Posterior vena cava (tissue), 2 donors: Measurements from ENCODE around the gene RNASE3. TPM values are rescaled to one million over a fixed set of nuclear protein-coding genes. Genes with fewer than 3 reads are reported as not detected.
"Not testable (repeated sequence)": the region's sequence is repeated elsewhere in the genome, so short reads cannot be mapped to it uniquely, and the experiment has no call there.

Experiments used
- DNase-seq: peaks from one replicate; pipeline ENCODE4 v3.0.0-alpha.2; 2020; ENCODE audit warnings: low spot score
- intact Hi-C, 2 donors: fragments of 100-400 bp; cut with DNase I; formaldehyde crosslinking; loops; one replicate each; pipeline versions ENCODE4 v1.14.1 to v1.14.2; 2022 to 2023
- total RNA-seq, 2 donors: library from RNA; stranded (reverse); fragmentation: NEBNext Ultra II Directional; extraction: Animal tissue kit (Norgen Biotek cat#: 25700); gene quantifications; one replicate each; pipeline ENCODE4 v1.2.1, GENCODE V29; 2021
- donor health status: DM: yes; HTN: yes; CAD: no.
- donor health status: DM: yes; HTN: yes; CAD: no.

The RNASE3 gene
- total RNA-seq, 2 donors from 2014 or later, result 0.48 to 0.60 TPM

DNA sequence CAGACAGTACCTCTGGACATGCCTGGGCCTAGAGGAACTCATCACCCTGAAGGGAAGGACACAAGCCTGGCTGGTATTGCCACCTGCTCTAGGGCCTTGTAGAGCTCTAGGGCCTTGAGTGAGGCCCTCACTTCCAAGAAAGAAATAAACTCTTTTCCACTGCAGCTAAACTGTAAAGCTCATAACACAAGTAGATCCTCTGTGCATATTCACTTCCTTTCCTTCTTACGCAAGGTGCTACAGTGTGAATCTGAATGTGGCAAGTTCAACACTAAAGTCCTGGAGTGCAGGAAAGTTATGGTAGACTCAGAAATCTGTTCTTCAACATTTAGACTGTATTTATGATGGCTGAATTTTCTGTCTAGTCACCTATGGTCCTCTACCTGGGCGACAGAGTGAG lies 14.5 kb downstream of the RNASE3 start:
- no peak for DNase-seq
- intact Hi-C loops, result no loop called here

GRCh38 chr14:20907214-20907613 lies 16.0 kb downstream of the RNASE3 start:
- intact Hi-C loops, result no loop called here
- no peak for DNase-seq

DNA sequence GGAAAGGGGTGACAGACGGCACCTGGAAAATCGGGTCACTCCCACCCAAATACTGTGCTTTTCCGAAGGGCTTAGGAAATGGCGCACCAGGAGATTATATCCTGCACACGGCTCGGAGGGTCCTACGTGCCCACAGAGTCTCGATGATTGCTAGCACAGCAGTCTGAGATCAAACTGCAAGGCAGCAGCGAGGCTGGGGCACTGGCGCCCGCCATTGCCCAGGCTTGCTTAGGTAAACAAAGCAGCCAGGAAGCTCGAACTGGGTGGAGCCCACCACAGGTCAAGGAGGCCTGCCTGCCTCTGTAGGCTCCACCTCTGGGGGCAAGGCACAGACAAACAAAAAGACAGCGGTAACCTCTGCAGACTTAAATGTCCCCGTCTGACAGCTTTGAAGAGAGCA lies 19.6 kb downstream of the RNASE3 start:
- intact Hi-C loops, DNase-seq: not testable (repeated sequence)

- intact Hi-C loops, DNase-seq: not testable (repeated sequence)
These were observed 28.0 kb downstream of the RNASE3 start for GRCh38 chr14:20919038-20919756.

DNA sequence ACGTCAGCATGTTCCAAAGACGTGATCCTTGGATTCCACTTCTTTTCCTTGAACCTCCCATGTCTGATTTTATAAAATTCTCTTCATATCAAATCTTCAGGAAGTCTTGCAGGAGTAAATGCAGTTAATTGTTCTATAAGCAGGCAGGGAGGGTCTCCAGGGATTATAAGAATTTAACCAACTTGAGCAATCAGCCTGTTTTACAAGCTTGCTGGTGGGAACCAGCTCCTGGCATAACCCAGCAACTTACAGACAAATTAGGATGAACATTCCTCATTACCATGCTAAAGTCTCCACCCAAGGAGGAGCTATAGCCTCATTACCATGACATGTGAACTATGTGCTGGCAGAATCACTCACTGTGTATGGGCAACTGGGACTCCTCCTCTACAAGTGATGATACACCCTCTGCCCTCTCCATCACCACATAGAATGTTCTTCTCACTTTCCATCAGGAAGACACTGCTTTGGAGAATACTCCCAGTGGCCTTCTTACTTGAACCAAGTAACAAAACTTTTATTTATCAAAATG lies 32.6 kb downstream of the RNASE3 start:
- intact Hi-C loops, DNase-seq: not testable (repeated sequence)

DNA sequence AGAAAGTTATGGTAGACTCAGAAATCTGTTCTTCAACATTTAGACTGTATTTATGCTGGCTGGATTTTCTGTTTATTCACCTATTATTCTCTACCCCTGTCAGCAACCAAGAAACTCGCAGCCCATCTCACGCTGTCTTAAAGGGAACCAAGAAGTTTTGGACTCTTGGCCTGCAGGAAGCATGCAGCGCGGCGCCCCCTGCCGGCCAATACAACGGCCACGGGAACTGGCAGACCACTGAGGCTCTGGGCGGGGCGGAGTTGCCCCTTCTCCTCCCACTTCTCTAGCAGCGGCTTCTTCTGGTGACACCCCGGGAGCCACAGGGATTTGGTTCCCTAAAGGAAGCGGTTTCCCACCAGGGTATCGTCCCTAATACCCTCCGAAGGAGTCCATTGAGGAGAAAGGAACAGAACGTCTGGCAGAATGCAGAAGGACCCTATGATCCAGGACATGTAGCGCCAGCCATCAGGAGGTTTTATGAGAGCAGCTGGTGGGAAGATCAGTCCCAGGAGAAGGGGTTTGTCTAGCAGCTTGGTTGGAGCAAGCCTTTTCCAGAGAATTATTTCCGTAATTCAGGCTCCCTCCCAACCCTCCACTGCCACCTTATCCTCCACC lies 43.1 kb downstream of the RNASE3 start:
- intact Hi-C loops, result no loop called here
- DNase-seq, result peak; percentile 85

- intact Hi-C loops, result no loop called here
These were observed 44.3 kb downstream of the RNASE3 start for GRCh38 chr14:20935303-20935984.

More at GRCh38 chr14:20935303-20935984, 44.3 kb downstream of the RNASE3 start:
- DNase-seq, result no peak

Other genes starting within 250 kb of the RNASE3 start
- not detected for gene OR6S1, start 249.7 kb upstream of the RNASE3 start, total RNA-seq
- 10 to 100 TPM; 42.3 to 44.3 TPM for gene RNASE4, start 206.8 kb upstream of the RNASE3 start, total RNA-seq
- 10 to 100 TPM; 11.5 to 18.0 TPM for gene ANG, start 202.6 kb upstream of the RNASE3 start, total RNA-seq
- not detected for gene EDDM3A, start 145.5 kb upstream of the RNASE3 start, total RNA-seq
- not detected for gene EDDM3B, start 123.0 kb upstream of the RNASE3 start, total RNA-seq
- 10 to 100 TPM in 1 of 2 donors, 1 to 10 TPM in 1; 7.0 to 16.3 TPM for gene RNASE6, start 110.1 kb upstream of the RNASE3 start, total RNA-seq
- 100 to 1,000 TPM; 222 to 363 TPM for gene RNASE1, start 88.5 kb upstream of the RNASE3 start, total RNA-seq
- 1 to 10 TPM; 3.7 to 9.7 TPM for gene RNASE2, start 64.1 kb downstream of the RNASE3 start, total RNA-seq
- 10 to 100 TPM; 30.1 to 33.5 TPM for gene METTL17, start 98.6 kb downstream of the RNASE3 start, total RNA-seq
- 1 to 10 TPM in 1 of 2 donors, under 1 TPM in 1; 0.24 to 1.1 TPM for gene SLC39A2, start 107.9 kb downstream of the RNASE3 start, total RNA-seq
- 10 to 100 TPM; 78.0 to 80.7 TPM for gene NDRG2, start 133.7 kb downstream of the RNASE3 start, total RNA-seq
- not detected for gene TPPP2, start 138.8 kb downstream of the RNASE3 start, total RNA-seq
- gene RNASE13, start 143.4 kb downstream of the RNASE3 start, total RNA-seq, result not detected
- not detected for gene RNASE7, start 151.0 kb downstream of the RNASE3 start, total RNA-seq
- gene RNASE8, start 166.4 kb downstream of the RNASE3 start, total RNA-seq, result not detected
- gene ARHGEF40, start 178.9 kb downstream of the RNASE3 start, total RNA-seq, result 10 to 100 TPM; 41.4 to 48.6 TPM
- gene ZNF219, start 207.3 kb downstream of the RNASE3 start, total RNA-seq, result 10 to 100 TPM; 27.0 to 37.6 TPM
- gene TMEM253, start 209.7 kb downstream of the RNASE3 start, total RNA-seq, result not detected